DOHH2 (cell line): ENCODE results near the gene OR52H1.

ENCODE experiments used
- H3F3A ChIP-seq: fragments of 200-600 bp; sonication (generic), shearing (Covaris generic); 2 replicates; pipeline ENCODE4 v1.6.0; 2016; ENCODE audit warnings: antibody characterized with exemption, mild to moderate bottlenecking; ENCODE audit not compliant: control insufficient read depth, insufficient read depth
- H3K27ac ChIP-seq: fragments of 200-600 bp; sonication (generic); 2 replicates; pipeline ENCODE4 v1.5.1; 2014; ENCODE audit warnings: low read depth, mild to moderate bottlenecking, low read length, moderate library complexity
- H3K27me3 ChIP-seq: fragments of 200-600 bp; sonication (generic); 2 replicates; pipeline ENCODE4 v1.6.1; 2014; ENCODE audit warnings: mild to moderate bottlenecking, low read length, mixed read lengths; ENCODE audit not compliant: control insufficient read depth
- H3K36me3 ChIP-seq: fragments of 200-600 bp; sonication (generic); 2 replicates; pipeline ENCODE4 v1.6.1; 2014; ENCODE audit warnings: mild to moderate bottlenecking, low read length, moderate library complexity, mixed read lengths; ENCODE audit not compliant: control insufficient read depth
- H3K4me1 ChIP-seq: fragments of 200-600 bp; sonication (generic); 2 replicates; pipeline ENCODE4 v1.6.1; 2014; ENCODE audit warnings: mild to moderate bottlenecking, low read length, mixed read lengths; ENCODE audit not compliant: control insufficient read depth
- H3K4me2 ChIP-seq: fragments of 200-600 bp; sonication (generic); 2 replicates; pipeline ENCODE4 v1.6.0; 2014; ENCODE audit warnings: mild to moderate bottlenecking, low read length, moderate library complexity
- H3K4me3 ChIP-seq: fragments of 200-600 bp; sonication (generic); 2 replicates; pipeline ENCODE4 v1.5.1; 2014; ENCODE audit warnings: mild to moderate bottlenecking, low read length, mixed read lengths
- H3K79me2 ChIP-seq: fragments of 200-600 bp; sonication (generic); 2 replicates; pipeline ENCODE4 v1.6.1; 2014; ENCODE audit warnings: mild to moderate bottlenecking, low read length, mixed read lengths; ENCODE audit not compliant: control insufficient read depth
- H3K9me2 ChIP-seq: fragments of 200-600 bp; sonication (generic); replicated peaks from 2 replicates; pipeline ENCODE4 v1.6.1; 2014; ENCODE audit warnings: mild to moderate bottlenecking, low read length, mixed read lengths; ENCODE audit not compliant: control insufficient read depth
- H3K9me3 ChIP-seq: fragments of 200-600 bp; sonication (generic); 2 replicates; pipeline ENCODE4 v1.6.1; 2014; ENCODE audit warnings: antibody characterized with exemption, low read length, mixed read lengths; ENCODE audit not compliant: control insufficient read depth, insufficient read depth
- H4K20me1 ChIP-seq: fragments of 200-600 bp; sonication (generic); 2 replicates; pipeline ENCODE4 v1.6.0; 2014; ENCODE audit warnings: low read depth, mild to moderate bottlenecking, antibody characterized with exemption, low read length, moderate library complexity; ENCODE audit not compliant: control insufficient read depth, insufficient read depth
- CTCF ChIP-seq: fragments of 200-600 bp; sonication (generic); IDR thresholded peaks from one replicate; pipeline ENCODE4 v1.5.1; 2014; ENCODE audit warnings: antibody characterized with exemption, mild to moderate bottlenecking, low read depth, low read length; ENCODE audit not compliant: poor library complexity, severe bottlenecking
- EZH2phosphoT487 ChIP-seq: fragments of 200-600 bp; sonication (generic); IDR thresholded peaks from 2 replicates; pipeline ENCODE4 v1.6.1; 2017; ENCODE audit warnings: borderline replicate concordance, mild to moderate bottlenecking, antibody characterized with exemption, low read length, moderate library complexity, mixed read lengths

OR52H1 gene

DNA sequence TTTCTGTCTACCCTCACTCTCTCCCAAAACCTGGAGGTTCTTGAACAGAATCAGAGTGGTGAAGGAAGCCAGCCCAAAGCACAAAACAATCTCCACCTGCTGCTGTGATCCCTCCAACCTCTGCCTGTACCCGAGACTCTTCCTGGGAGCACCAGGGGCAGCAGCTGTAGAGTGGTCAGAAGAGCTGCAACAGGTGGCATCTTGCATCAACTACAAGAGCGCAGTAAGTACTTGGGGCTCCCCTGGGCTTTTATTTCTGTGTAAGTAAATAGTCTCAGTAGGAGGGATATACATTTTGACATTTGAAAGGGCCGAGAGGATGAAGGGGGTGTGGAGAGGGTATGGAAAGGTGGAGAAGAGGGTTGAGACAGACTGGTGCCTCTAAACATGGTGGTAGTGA, 23.6 kb downstream of the OR52H1 start:
- Histone ChIP-seq H3K9me3 (no peaks in the 10 kb centered on the region), H3K4me1 (no peaks in the 10 kb centered on the region), H3K36me3 (no peaks in the 10 kb centered on the region), H4K20me1 (no peaks in the 10 kb centered on the region), H3K4me3 (no peak overlapping the region), H3K9me2 (no peaks in the 10 kb centered on the region), H3F3A (no peaks in the 10 kb centered on the region), H3K27ac (no peak overlapping the region), H3K4me2 (no peak overlapping the region), H3K27me3 (no peaks in the 10 kb centered on the region), H3K79me2 (no peaks in the 10 kb centered on the region)
- TF ChIP-seq EZH2phosphoT487 (no peak), CTCF (no peak)

- Histone ChIP-seq H3K36me3 (no peaks in the 10 kb centered on the region), H3K27ac (no peak overlapping the region), H3K27me3 (no peaks in the 10 kb centered on the region), H3K9me3 (no peaks in the 10 kb centered on the region), H3K4me2 (no peak overlapping the region), H3K4me1 (no peaks in the 10 kb centered on the region), H3K4me3 (no peak overlapping the region), H3K79me2 (no peaks in the 10 kb centered on the region), H4K20me1 (no peaks in the 10 kb centered on the region), H3K9me2 (no peaks in the 10 kb centered on the region), H3F3A (no peaks in the 10 kb centered on the region)
- no peak for TF ChIP-seq EZH2phosphoT487
- TF ChIP-seq CTCF = no peak
Observed at GRCh38 chr11:5522308-5522707, 26.0 kb downstream of the OR52H1 start.

DNA sequence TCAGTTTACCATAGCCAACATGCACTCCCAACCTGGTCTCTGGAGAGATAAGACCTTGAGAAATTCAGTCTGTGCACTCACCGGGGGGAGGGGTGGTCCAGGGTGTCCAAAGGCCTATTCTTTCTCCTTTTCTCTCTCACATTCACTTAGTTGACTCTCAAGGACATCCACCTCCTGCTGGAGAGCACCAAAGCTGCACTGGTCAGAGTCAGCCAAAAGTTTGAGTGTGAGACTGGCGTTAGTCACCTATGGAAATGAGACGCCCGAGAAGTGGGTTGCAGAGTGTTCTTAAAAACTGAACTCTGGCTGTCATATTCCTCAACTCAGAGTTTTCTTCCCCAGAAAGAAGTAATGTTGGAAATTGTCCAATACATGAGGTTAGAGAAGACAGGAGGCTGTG, 26.8 kb downstream of the OR52H1 start:
- Histone ChIP-seq H4K20me1 (no peaks in the 10 kb centered on the region), H3F3A (no peaks in the 10 kb centered on the region), H3K36me3 (no peaks in the 10 kb centered on the region), H3K4me2 (no peak overlapping the region), H3K27me3 (no peaks in the 10 kb centered on the region), H3K4me3 (no peak overlapping the region), H3K9me3 (no peaks in the 10 kb centered on the region), H3K27ac (no peak overlapping the region), H3K4me1 (no peaks in the 10 kb centered on the region), H3K9me2 (no peaks in the 10 kb centered on the region), H3K79me2 (no peaks in the 10 kb centered on the region)
- TF ChIP-seq EZH2phosphoT487 (no peak), CTCF (no peak)

DNA sequence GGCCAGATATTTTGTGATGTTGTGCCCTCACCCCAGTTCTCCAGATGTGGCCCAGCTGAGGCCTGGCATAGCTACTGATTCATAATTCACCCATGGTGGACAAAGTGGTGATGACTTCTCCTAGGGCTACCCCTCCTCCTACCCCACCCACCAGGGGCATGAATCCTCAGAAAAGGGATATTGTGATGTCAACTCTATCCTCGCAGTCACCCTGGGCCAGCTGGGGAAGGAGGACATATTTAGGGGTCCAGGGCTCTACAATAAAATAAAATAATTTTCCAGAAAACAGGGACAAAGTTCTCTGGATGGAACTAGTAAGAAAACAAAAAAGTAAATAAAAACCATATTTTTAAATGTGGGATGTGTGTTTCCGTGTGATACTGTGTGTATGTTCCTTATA, 31.7 kb downstream of the OR52H1 start, which contains the start of gene UBQLNL:
Gene UBQLNL (minus strand): TSS at position 101 of the 400 bp plus-strand sequence. CDS start 258 bp downstream, outside the sequence.
- H3K36me3 ChIP-seq = no peaks in the 10 kb centered on the region
- H3K9me3 ChIP-seq = no peaks in the 10 kb centered on the region
- H3K4me2 ChIP-seq = no peak within 1 kb of the TSS
- H4K20me1 ChIP-seq = no peaks in the 10 kb centered on the region
- no peak within 1 kb of the TSS for H3K27ac ChIP-seq
- H3K79me2 ChIP-seq = no peaks in the 10 kb centered on the region
- H3K9me2 ChIP-seq = no peaks in the 10 kb centered on the region
- H3K4me1 ChIP-seq = no peaks in the 10 kb centered on the region
- H3K4me3 ChIP-seq = no peak within 1 kb of the TSS
- no peaks in the 10 kb centered on the region for H3K27me3 ChIP-seq
- TF ChIP-seq CTCF (no peak), EZH2phosphoT487 (no peak)
- no peaks in the 10 kb centered on the region for H3F3A ChIP-seq
